GM21447 (cell line): Measurements from ENCODE around the gene INHBE.
"Not testable (repeated sequence)": the region's sequence is repeated elsewhere in the genome, so short reads cannot be mapped to it uniquely, and the experiment has no call there.

Source experiments
- ATAC-seq: cut with Tn5 transposase; IDR thresholded peaks from one replicate; pipeline ENCODE4 v1.9.1; 2021; ENCODE audit not compliant: unreplicated experiment

Gene INHBE

GRCh38 chr12:57495051-57495701 lies 40.1 kb downstream of the INHBE start:
- ATAC-seq: not testable (repeated sequence)

DNA sequence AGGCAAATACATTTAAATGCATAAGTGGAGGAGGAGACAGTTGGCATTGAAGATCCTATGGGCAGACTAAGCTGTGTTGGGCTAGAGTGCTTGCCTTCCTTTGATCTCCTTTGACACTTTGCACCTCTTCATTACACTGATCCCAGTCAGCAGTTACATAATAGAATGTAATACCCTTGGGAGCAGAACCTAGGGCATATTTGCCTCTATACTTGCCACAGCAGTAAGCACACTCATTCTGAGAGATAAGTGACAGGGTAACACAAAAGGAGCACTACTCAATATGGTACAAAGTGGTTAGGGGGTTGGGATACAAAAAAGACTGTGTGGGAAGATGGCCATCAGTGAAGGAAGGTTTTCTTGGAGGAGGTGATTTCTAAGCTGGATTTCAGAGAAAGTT lies 41.7 kb downstream of the INHBE start:
- no peak for ATAC-seq

DNA sequence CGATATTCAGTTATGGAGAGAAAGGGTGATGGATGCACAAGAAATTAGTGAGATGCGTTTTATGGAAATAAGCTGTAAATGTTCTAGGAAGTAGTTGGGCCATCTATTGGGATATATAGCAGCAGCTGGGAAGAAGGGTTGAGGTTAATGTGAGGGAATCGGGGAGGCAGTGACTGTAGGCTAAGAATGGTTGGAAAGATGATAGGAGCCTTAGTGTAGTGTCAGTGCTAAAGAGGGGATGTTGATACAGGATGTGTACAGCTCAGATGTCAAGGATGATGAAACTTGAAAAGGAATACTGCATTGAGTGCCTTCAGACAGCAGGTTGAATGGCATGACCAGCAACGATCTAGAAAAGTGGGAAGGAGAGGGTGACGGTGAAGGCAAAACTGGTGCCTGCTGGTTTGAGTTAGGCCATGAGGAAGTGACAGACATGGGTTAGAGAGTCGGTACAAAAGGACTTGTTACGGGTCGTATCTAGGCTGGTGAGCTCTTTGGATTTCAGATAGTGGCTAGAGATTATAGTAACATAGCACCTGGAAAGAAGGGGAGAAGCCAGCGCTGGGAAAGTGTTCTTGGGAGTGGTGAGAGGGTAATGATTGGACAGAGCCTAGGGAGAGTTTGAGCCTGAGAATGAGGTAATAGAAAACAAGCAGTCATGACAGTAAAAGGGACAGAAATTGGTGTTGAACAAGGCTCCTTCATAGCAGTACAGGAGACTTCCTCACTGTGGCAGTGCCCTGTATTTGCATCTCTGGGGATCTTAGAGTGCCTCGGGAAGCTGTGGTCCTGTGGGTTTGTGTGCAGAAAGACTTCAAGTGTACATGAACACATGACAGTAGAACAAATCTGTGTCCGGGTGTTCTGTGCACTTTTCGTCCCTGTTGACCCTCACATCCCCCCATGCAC lies 42.4 kb downstream of the INHBE start:
- ATAC-seq: no peak

DNA sequence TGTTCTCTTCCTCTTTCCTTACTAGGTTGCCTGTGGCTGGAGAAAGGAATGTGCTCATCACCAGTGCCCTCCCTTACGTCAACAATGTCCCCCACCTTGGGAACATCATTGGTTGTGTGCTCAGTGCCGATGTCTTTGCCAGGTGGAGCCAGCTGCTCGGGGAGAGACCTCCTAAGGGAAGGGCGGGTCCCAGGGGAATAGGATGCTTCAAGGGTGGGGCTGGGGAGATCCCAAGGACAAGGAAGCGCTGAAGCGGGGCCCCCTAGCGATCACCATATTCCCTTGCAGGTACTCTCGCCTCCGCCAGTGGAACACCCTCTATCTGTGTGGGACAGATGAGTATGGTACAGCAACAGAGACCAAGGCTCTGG lies 43.0 kb downstream of the INHBE start:
- no peak for ATAC-seq

DNA sequence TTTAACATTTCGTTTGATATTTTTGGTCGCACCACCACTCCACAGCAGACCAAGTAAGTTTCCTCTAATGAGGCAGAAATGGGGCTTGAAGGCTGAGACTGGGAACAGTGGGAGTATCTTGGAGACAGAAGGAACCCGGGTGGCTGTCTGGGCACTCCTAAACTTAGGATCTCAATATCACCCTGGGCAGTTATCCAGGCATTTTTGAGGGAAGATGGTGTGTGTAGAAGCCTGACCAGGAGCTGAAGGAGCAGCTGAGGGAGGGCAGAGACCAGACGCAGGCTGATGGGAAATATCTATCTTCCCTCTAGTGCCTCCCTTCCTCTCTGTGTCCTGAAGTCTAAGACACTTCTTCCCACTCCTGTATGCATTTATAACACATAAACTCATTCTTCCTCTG lies 43.5 kb downstream of the INHBE start:
- ATAC-seq: no peak

DNA sequence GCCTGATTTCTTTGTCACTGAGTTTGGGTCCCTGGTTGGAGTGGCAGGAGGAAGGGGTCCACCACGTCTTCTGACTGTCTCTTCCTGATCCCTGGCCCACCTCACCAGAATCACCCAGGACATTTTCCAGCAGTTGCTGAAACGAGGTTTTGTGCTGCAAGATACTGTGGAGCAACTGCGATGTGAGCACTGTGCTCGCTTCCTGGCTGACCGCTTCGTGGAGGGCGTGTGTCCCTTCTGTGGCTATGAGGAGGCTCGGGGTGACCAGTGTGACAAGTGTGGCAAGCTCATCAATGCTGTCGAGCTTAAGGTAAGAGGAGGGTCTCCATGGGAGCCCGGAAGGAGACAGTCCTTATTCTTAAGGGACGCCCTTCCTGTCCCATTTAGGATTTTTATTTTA lies 45.1 kb downstream of the INHBE start:
- ATAC-seq: no peak

DNA sequence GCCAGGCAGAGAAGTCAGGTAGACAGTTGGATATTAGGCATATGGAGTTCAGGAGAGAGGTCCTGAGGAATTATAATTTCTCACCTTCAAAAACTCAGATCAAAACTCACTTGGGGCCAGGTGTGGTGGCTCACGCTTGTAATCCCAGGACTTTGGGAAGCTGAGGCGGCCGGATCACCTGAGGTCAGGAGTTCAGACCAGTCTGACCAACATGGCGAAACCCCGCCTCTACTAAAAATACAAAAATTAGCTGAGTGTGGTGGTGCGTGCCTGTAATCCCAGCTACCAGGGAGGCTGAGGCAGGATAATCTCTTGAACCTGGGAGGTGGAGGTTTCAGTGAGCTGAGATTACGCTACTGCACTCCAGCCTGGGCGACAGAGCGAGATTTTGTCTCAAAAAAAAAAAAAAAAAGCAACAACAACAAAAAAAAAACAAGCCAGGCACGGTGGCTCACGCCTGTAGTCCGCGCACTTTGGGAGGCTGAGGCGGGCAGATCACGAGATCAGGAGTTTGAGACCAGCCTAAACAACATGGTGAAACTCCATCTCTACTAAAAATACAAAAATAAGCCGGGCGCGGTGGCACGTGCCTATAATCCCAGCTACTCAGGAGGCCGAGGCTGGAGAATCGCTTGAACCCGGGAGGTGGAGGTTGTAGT lies 47.3 kb downstream of the INHBE start:
- ATAC-seq: not testable (repeated sequence)

DNA sequence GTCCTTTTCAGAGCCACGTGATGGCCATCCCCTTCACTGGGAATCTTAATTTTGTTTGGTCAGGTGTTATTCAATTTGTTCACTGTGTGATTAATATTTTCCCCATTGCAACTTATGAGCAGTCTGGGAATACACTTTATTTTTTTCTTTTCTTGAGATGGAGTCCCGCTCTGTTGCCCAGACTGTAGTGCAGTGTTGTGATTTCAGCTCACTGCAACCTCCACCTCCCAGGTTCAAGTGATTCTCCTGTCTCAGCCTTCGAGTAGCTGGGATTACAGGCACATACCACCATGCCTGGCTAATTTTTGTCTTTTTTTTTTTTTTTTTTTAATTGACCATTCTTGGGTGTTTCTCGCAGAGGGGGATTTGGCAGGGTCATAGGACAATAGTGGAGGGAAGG lies 51.4 kb downstream of the INHBE start:
- ATAC-seq: not testable (repeated sequence)
